ENCODE data around the gene SSR3. TPM values are rescaled to one million over a fixed set of nuclear protein-coding genes. Genes with fewer than 3 reads are reported as not detected.
A peak's percentile ranks its signal among the peaks of the same experiment; 100 is the strongest.

SSR3 gene
- total and polyA plus RNA-seq, 2 of the 8 experiments (the other 6 are each of a cell fraction or from before 2014, with no cell fraction given): 92.7 to 208 TPM

DNA sequence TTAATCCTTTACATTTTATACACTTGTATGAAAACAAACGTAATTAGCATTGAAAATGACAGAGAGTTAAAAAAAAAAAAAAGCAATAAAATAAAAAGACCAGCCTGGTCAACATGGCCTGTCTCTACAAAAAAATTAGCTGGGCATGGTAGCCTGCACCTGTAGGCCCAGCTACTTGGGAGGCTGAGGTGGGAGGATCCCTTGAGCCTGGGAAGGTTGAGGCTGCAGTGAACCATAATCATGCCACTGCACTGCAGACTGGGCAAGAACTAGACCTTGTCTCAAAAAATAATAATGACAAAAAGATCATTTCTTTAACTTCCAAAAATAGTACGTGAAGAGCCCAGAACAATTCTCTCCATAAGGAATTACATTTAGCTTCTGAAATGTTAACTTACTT, 1.9 kb downstream of the SSR3 start:
- Histone ChIP-seq H2BK5ac (ENCODE audit: low read depth, low read length) (no peak overlapping the region), H3K36me3 (ENCODE audit: control insufficient read depth in 2 of 4, insufficient read depth in 4 of 4, low read length in 3 of 4) (peaks cover 14 to 47% (median 26%) of the 10 kb centered on the region in 4 experiments), H4K20me1 (replicated peaks in 1 of 2; ENCODE audit: control insufficient read depth in 1 of 2, insufficient read depth in 2 of 2, low read length in 2 of 2) (peaks cover 0 to 7% of the 10 kb centered on the region in 2 experiments), H3K23me2 (ENCODE audit: low read depth, low read length) (peaks cover 4% of the 10 kb centered on the region), H3K23ac (ENCODE audit: insufficient read length) (no peak overlapping the region), H3K9me3 (ENCODE audit: insufficient read depth in 2 of 2, low read depth in 1 of 2, low read length in 1 of 2) (no peaks in the 10 kb centered on the region), H2BK15ac (ENCODE audit: low read length) (no peak overlapping the region), H2BK120ac (replicated peaks; ENCODE audit: low read depth, low read length) (no peak overlapping the region), H3K4ac (replicated peaks; ENCODE audit: insufficient read length, low read depth, low read length) (no peak overlapping the region), H2BK20ac (ENCODE audit: low read length) (no peak overlapping the region), H2AK5ac (ENCODE audit: low read depth, low read length) (no peak overlapping the region), H4K8ac (ENCODE audit: extremely low read depth, insufficient read depth, low read length) (no peak overlapping the region), H3K18ac (ENCODE audit: extremely low read depth, low read length) (no peak overlapping the region), H3K27me3 (replicated peaks in 1 of 4; ENCODE audit: control insufficient read depth in 3 of 4, extremely low read depth in 1 of 4, insufficient read depth in 3 of 4, low read length in 3 of 4) (no peaks in the 10 kb centered on the region), H2AFZ (ENCODE audit: low read length) (no peak overlapping the region), H4K91ac (replicated peaks; ENCODE audit: insufficient read length, low read length) (no peak overlapping the region), H2BK12ac (ENCODE audit: low read depth, low read length) (no peak overlapping the region), H3K56ac (replicated peaks; ENCODE audit: insufficient read length, low read depth, low read length) (no peak overlapping the region), H3K27ac (ENCODE audit: low read depth, low read length) (no peak overlapping the region), H3K4me3 (ENCODE audit: extremely low read depth in 1 of 4, insufficient read depth in 2 of 4, low read depth in 3 of 4, low read length in 4 of 4) (peak overlapping the region in 1 of 4 experiments; percentile 99; a peak in 2 of 8 replicates), H3K14ac (ENCODE audit: insufficient read length) (no peak overlapping the region), H4K5ac (ENCODE audit: insufficient read length, low read depth, low read length) (no peak overlapping the region), H3K79me1 (ENCODE audit: low read depth, low read length) (no peaks in the 10 kb centered on the region; the same call in 1 of the 2 replicates), H3K4me2 (ENCODE audit: insufficient read depth in 1 of 2, low read depth in 2 of 2, low read length in 2 of 2) (peak overlapping the region in 1 of 2 experiments; percentile 72; a peak in 1 of 4 replicates), H3K4me1 (replicated peaks in 1 of 4; ENCODE audit: control insufficient read depth in 3 of 4, insufficient read depth in 4 of 4, low read length in 3 of 4) (peaks cover 0 to 2% (median 0%) of the 10 kb centered on the region in 4 experiments; a peak in 2 of 7 replicates), H3K79me2 (ENCODE audit: control insufficient read depth in 1 of 2, insufficient read depth in 2 of 2, low read length in 2 of 2) (peaks cover 27 to 70% of the 10 kb centered on the region in 2 experiments), H3K9ac (replicated peaks in 1 of 4; ENCODE audit: extremely low read depth in 1 of 4, low read depth in 3 of 4, low read length in 3 of 4) (no peak overlapping the region)
- TF ChIP-seq CEBPB (IDR thresholded peaks at IDR 0.05; ENCODE audit: low read depth, low read length): no peak
- TF ChIP-seq KDM5A (IDR thresholded peaks at IDR 0.05; ENCODE audit: low read length): no peak
- TF ChIP-seq CTBP2 (IDR thresholded peaks at IDR 0.05; ENCODE audit: borderline replicate concordance, insufficient read depth, insufficient read length, low read length): no peak
- no peak for TF ChIP-seq RBBP5 (IDR thresholded peaks at IDR 0.05; ENCODE audit: borderline replicate concordance, low read depth, low read length)
- POLR2A ChIA-PET (ENCODE audit: partially characterized antibody): interaction anchor here (1.1 to 2.7 kb wide), 2 partner anchors 10 to 42 kb away, joined by 3 to 19 read pairs; no protein-coding TSS in a partner anchor
- CTCF ChIA-PET (ENCODE audit: partially characterized antibody): interaction anchor here (0.7 kb wide), 1 partner anchor 11 kb away, joined by 3 read pairs; no protein-coding TSS in a partner anchor
- WGBS, 2 experiments (ENCODE audit: extremely low coverage in 1 of 2, insufficient coverage in 1 of 2, insufficient read length in 1 of 2, insufficient replicate concordance in 2 of 2, low coverage in 1 of 2, low lambda C conversion rate in 2 of 2, missing lambda C conversion rate in 1 of 2): 96% methylated on average over 2 of the region's 2 CpGs; no CpG with 5 or more reads in 1 of the 2 experiments
- FAIRE-seq: no peak
- no peak for DNase-seq (ENCODE audit: low read depth in 1 of 2, low spot score in 2 of 2)
